ENCODE results near the gene NOLC1.

GRCh38 chr10:102202386-102202785 lies 50.2 kb downstream of the NOLC1 start:
- TF ChIP-seq MYC (IDR thresholded peaks at IDR 0.05; ENCODE audit: borderline replicate concordance, low read length) (no peak), CTCF (IDR thresholded peaks at IDR 0.05) (no peak), RCOR1 (IDR thresholded peaks at IDR 0.05; ENCODE audit: low read depth, low read length) (no peak), USF2 (IDR thresholded peaks at IDR 0.05) (no peak), RAD21 (conservative IDR thresholded peaks at IDR 0.05 in 1 of 2, IDR thresholded peaks at IDR 0.05 in 1 of 2) (no peak), POLR2A (IDR thresholded peaks at IDR 0.05; ENCODE audit: low read length) (no peak), EP300 (IDR thresholded peaks at IDR 0.05) (no peak), FOSL2 (IDR thresholded peaks at IDR 0.05) (no peak), FOSL2 (CRISPR knock-in tag; IDR thresholded peaks at IDR 0.05) (no peak), REST (IDR thresholded peaks at IDR 0.05) (no peak)
